Measurements from ENCODE around the gene NKX3-2.

- TF ChIP-seq CTCF (IDR thresholded peaks at IDR 0.05) (no peak), POLR2A (IDR thresholded peaks at IDR 0.05) (no peak)
These were observed 2.0 kb upstream of the NKX3-2 start for GRCh38 chr4:13546142-13546940.
